H1 (cell line): ENCODE results near the gene AMN. TPM values are rescaled to one million over a fixed set of nuclear protein-coding genes. Genes with fewer than 3 reads are reported as not detected.

Source experiments
- CHD1 ChIP-seq: IDR thresholded peaks from 2 replicates; pipeline ENCODE4 v1.6.1; 2012; ENCODE audit warnings: low read depth, low read length, improper control_type of control experiment
- RBBP5 ChIP-seq: IDR thresholded peaks from 2 replicates; pipeline ENCODE4 v1.7.1; 2012; ENCODE audit warnings: low read depth, mild to moderate bottlenecking, inconsistent platforms, low read length, moderate library complexity, borderline replicate concordance
- SAP30 ChIP-seq: fragments of 300-600 bp; sonication (generic); IDR thresholded peaks from 2 replicates; pipeline ENCODE4 v1.7.1; 2012; ENCODE audit warnings: low read length, moderate library complexity, mild to moderate bottlenecking, inconsistent platforms; ENCODE audit not compliant: insufficient read depth, insufficient replicate concordance
- SIRT6 ChIP-seq: IDR thresholded peaks from one replicate; pipeline ENCODE4 v1.7.1; 2012; ENCODE audit warnings: low read length, inconsistent platforms
- SRF ChIP-seq: IDR thresholded peaks from 2 replicates; pipeline ENCODE4 v1.6.1; 2011; ENCODE audit warnings: mild to moderate bottlenecking, low read depth, low read length, moderate library complexity
- TAF7 ChIP-seq: optimal IDR thresholded peaks from 2 replicates; pipeline ENCODE3; 2011; ENCODE audit warnings: low read depth, mild to moderate bottlenecking, inconsistent platforms, low read length, moderate library complexity, borderline replicate concordance
- polyA plus RNA-seq, 7 experiments: library from polyadenylated mRNA; depleted of rRNA in 3 of 7; stranded (reverse) in 5 of 7; unstranded in 2 of 7; fragments of >200 nt in 5 of 7; fragments of 200-250 nt in 2 of 7; gene quantifications; 1 replicate in 5 of 7; 2 replicates in 1 of 7; 4 replicates in 1 of 7; pipeline versions ENCODE4 v1.2.1 to v1.2.3, GENCODE V29; 2011 to 2013; ENCODE audit warnings: missing spikeins in 2 of 7, mixed read lengths in 2 of 7
- total RNA-seq: library from RNA; stranded (reverse); fragmentation: NEBNext Ultra II Directional; extraction: Animal tissue kit (Norgen Biotek cat#: 25700); gene quantifications from 2 replicates; pipeline ENCODE4 v1.2.1, GENCODE V29; 2021
- TF ChIP-seq, protein P1 (sequence below), 3 experiments: IDR thresholded peaks; 1 replicate in 2 of 3; 2 replicates in 1 of 3; pipeline versions ENCODE4 v1.5.1 to v1.6.1; 2011; ENCODE audit warnings: low read length in 3 of 3, mild to moderate bottlenecking in 3 of 3, inconsistent platforms in 2 of 3, low read depth in 1 of 3, moderate library complexity in 1 of 3; ENCODE audit not compliant: insufficient read depth in 1 of 3; ENCODE audit errors: control extremely low read depth in 1 of 3

Gene AMN
- total and polyA plus RNA-seq, 2 of the 8 experiments (the other 6 are each of a cell fraction or from before 2014, with no cell fraction given): 0.77 to 1.5 TPM

DNA sequence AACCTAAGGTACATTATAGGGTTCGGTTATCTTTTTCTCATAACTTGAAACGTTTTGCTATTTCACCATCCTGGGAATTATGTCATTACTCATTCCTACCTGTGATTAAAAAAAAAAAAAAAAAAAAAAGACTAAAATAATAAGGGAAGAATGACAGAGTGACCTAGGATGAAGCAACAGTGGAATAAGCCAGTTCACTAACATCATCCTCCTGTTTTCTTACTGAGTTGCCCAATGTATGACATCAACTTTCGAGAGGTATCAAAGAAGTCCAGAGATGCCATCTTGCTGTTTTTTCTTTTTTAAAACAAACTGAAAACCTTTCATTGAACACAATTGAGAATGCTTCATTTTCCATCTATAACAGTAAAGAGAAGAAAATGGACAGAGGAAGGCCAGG is 42.8 kb downstream of the AMN start (continued):
- TF ChIP-seq, protein P1, sequence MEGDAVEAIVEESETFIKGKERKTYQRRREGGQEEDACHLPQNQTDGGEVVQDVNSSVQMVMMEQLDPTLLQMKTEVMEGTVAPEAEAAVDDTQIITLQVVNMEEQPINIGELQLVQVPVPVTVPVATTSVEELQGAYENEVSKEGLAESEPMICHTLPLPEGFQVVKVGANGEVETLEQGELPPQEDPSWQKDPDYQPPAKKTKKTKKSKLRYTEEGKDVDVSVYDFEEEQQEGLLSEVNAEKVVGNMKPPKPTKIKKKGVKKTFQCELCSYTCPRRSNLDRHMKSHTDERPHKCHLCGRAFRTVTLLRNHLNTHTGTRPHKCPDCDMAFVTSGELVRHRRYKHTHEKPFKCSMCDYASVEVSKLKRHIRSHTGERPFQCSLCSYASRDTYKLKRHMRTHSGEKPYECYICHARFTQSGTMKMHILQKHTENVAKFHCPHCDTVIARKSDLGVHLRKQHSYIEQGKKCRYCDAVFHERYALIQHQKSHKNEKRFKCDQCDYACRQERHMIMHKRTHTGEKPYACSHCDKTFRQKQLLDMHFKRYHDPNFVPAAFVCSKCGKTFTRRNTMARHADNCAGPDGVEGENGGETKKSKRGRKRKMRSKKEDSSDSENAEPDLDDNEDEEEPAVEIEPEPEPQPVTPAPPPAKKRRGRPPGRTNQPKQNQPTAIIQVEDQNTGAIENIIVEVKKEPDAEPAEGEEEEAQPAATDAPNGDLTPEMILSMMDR (IDR thresholded peaks at IDR 0.05; ENCODE audit: control extremely low read depth in 1 of 3, insufficient read depth in 1 of 3, low read depth in 1 of 3, low read length in 3 of 3): no peak
- TF ChIP-seq SIRT6 (no peak), SAP30 (no peak), CHD1 (no peak), SRF (no peak), TAF7 (no peak), RBBP5 (no peak)
- TF ChIP-seq, all 59 proteins: peak for 0
